SK-N-SH treated with all-trans-retinoic acid at 6 μM for 48 hours (cell line): ENCODE results near the gene ARHGEF38.

Experiments
- CSDC2 ChIP-seq: fragments of 250-450 bp; sonication (Bioruptor Pico); IDR thresholded peaks from 2 replicates; pipeline ENCODE4 v1.5.0; 2020; ENCODE audit warnings: mild to moderate bottlenecking, moderate library complexity
- PPARA ChIP-seq: fragments of 250-450 bp; sonication (Bioruptor Pico); IDR thresholded peaks from 2 replicates; pipeline ENCODE4 v1.5.0; 2020; ENCODE audit warnings: mild to moderate bottlenecking, borderline replicate concordance

DNA sequence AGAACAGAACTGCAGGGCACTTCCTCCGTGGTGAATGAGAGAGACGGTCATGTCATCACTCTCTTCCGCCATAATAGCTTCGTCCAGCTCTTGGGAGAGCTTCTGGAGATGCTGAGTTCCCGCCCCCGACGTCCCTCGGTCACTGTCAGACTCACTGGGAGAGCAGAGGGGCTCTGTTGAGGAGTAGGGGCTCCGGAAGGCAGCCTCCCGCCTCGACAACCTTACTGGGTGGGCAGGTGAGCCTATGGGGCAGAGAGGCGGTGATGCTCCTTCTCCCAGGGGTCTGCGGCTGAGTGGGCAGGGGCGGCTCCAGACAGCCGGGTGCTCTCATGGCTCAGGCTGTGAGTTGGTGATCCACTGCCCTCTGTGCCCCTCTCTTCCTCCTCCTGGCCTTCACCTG, 25.8 kb upstream of the ARHGEF38 start:
- TF ChIP-seq PPARA (CRISPR knock-in tag) (no peak), CSDC2 (no peak)
